Stimulated activated CD4-positive, alpha-beta T cell treated with anti-CD3 and anti-CD28 coated beads, Interleukin-1b, Interleukin-23, amount 100 ng/mL, for 4 hours (primary cell): Measurements from ENCODE around the gene NUP43.
"Not testable (repeated sequence)": the region's sequence is repeated elsewhere in the genome, so short reads cannot be mapped to it uniquely, and the experiment has no call there.

Experiments
- DNase-seq, 2 donors: peaks; one replicate each; pipeline ENCODE4 v3.0.0-alpha.2; 2020; ENCODE audit warnings: low read depth in 2 of 2

NUP43 gene

DNA sequence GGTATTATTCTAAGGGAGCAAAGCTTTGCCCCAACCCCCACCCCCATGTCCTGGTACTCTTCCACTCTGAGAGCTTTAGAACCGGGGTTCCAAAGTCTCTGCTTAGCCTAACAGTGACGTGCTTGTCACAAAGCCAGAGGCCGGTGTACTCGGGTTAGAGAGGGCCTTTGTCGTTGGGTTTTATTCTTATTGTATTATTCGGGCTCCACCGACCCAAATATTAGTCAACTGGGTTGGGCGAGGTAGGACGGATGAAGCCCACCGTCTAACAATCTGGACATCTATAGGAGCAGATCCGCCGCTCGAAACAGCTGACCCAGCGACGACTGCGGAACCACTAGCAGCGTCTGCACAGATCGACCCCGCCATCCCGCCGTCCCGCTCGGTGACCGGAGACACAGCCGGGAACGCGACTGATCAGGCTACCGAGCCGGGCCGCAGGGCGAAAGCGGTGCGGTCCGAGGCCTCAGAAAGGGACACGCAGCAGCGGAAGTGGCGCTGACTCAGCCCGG lies 2.8 kb upstream of the NUP43 start:
- DNase-seq = not testable (repeated sequence)

DNA sequence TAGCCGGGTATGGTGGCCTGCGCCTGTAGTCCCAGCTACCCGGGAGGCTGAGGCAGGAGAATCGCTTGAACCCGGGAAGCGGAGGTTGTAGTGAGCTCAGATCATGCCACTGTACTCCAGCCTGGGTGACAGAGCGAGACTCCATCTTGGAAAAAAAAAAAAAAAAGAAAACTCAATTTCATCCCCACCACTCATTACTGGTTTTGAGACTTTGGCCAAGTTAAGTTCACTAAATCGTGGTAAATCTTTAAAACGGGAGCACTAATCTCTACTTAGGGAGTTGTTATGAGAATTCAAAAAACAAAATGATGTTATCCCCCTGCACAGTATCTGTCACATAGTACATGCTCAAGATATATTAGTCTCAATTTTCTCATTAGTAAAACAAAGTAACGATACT lies 1.1 kb downstream of the NUP43 start:
- DNase-seq = not testable (repeated sequence)

DNA sequence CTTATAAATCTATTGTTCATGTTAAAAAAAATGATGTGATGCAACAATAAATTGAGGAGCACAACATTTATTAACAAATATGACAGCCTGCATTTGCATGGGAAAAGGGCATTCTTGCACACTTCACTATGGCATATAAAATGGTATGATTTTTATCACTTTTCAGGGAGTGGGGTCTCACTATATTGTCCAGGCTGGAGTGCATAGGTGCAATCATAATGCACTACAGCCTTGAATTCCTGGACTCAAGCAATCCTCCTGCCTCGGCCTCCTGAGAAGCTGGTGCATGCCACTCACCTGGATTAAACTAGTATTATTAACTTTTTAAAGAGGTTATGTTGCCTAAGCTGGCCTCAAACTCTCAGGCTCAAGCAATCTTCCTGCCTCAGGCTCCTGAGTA lies 11.4 kb downstream of the NUP43 start:
- no peak for DNase-seq

DNA sequence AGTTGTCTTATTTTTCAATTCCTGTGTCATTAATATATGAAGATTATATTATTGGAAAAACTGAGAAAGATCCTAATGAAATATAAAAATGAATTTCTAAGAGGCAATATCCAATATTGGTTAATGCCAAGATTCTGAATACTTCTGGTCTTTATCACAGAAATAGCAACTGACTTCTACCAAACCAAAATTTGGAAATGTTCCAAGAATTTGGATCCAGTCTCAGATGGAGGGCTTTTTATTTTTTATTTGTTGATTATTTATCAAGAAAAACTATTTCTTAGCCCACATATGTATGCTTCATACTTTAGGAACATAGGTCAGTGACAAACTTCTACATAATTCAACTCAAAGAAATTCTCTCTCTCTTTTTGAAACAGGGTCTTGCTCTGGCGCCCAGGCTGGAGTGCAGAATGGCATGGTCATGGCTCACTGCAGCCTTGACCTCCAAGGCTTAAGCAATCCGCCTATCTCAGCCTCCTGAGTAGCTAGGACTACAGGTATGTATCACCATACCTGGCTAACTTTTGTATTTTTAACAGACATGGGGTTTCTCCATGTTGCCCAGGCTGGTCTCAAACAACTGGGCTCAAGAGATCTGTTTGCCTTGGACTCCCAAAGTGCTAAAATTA lies 13.1 kb downstream of the NUP43 start:
- no peak for DNase-seq

DNA sequence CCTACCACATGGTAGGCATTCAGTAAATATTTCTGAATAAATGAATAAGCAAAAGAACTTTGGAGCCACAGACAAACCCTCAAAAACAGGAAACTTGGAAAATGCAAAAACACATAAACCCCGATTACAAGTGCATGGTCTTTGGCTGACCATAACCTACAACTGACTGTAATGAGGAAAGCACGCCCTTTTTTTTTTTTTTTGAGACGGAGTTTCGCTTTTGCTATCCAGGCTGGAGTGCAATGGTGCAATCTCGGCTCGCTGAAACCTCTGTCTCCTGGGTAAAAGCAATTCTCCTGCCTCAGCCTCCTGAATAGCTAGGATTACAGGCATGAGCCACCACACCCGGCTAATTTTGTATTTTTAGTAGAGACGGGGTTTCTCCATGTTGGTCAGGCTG lies 16.5 kb downstream of the NUP43 start:
- DNase-seq = no peak

DNA sequence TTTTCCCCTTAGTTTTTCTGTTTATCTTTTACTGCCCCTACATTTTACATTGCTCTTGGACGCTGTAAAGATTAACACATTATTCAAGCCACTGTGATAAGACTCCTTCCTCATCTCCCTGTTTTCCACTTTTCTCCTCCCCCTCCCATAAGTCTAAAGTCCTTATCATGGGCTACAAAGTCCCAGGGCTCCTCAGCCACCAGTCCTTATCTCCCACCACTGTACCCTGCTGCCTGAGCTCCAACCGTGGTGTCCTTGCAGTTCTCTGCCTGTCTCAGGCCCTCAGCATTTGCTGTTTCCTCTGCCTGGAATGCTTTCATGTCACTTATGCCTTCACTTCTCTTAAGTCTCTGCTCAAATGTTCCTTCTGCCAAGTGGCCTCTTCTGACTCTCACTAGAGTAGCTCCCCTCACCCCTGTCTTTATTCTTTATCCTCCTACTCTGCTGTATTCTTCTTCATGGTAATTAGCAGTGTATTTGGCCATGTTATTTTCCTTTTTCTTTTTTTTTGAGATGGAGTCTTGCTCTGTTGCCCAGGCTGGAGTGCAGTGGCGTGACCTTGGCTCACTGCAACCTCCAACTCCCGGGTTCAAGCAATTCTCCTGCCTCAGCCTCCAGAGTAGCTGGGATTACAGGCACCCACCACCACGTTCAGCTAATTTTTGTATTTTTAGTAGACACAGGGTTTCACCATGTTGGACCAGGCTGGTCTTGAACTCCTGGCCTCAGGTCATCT lies 17.7 kb downstream of the NUP43 start:
- no peak for DNase-seq

DNA sequence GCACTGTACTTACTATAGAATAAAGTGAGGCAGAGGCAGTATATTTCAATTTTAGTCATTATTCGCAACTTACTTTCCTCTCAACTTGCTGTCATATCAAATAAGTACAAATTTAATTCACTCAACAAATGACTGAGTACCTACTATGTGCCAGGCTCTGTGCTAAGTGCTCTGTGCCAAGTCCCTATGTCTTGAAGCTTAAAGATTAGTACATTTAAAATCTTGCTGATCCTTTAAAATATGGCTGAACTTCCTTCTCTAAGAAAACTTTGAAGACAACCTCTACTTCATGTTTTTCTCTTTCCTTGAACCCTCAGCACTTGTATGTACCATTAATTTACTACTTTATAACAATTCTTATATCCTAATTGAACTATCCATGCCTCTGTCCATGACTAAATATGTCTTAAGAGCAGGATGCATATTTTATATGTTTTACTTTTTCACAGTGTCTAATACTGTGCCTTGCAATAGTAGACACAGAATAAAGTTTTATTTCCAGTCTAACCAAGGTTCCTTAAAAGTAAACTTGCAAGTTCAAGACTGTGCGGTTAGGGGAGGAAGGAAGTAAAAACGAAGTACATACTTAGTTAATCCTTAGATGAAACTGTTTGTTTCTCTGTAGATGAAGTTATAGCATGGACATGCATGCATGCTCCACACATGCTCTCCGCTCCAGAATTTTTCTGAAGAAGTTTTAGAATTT lies 18.4 kb downstream of the NUP43 start:
- no peak for DNase-seq

DNA sequence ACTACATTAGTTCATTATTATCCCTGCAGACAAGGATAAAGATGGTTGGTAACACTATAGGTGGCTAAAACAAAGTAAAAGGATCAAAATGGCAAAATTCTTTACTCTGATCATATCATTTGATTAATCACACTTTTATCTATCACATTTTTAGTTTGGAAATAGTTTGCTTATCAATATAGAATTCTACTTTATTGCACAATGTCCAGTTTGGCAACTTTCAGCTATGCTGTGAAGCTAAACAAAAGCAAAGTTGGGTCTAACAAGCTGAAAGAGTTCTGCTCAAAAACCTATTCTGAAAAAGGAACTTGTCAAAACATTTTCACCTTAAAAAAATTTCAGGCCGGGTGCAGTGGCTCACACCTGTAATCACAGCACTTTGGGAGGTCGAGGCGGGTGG lies 20.5 kb downstream of the NUP43 start:
- DNase-seq = no peak

DNA sequence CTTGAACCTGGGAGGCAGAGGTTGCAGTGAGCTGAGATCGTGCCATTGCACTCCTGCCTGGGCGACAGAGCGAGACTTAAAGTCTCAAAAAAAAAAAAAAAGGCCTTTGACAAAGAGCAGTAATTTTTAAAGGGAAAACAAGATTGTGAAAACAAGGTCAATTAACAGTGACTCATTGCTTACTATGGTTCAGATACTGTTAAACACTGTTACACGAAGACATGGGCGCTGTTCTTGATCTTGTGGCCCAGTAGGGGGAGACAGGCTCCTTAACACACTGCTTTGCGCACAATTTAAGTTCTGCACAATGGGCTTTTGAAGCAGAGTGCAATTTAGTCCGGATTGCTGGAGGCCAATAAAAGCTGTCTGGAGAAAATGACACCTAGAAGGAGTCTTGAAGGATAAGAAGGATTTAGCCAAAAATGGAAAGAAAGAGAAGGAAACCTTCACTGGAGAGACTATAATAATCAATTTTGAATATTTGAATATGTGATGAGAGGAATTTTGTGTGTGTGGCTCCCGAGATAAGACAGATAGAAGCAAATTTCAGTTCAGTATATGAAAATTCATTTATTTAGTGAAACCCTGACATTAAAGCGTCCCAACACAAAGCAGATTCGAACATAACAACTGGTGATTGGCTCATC lies 22.4 kb downstream of the NUP43 start:
- DNase-seq = peak; percentile 7 to 41

DNA sequence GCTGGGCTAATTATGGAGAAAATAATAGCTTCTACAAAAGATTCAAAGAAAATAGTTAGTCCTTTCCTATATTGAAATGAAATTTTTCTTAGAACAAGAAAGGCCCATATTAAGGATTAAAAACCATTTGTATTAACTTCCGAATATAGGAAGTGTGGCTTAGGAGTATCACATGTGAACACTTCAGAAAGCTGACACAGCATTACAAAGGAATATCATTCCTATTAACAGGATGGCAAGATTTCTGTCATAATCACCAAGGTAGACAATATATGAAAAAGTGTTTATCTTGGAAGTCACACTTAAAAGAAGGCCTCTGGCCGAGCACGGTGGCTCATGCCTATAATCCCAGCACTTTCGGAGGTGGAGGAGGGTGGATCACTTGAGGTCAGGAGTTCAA lies 23.1 kb downstream of the NUP43 start:
- no peak for DNase-seq

DNA sequence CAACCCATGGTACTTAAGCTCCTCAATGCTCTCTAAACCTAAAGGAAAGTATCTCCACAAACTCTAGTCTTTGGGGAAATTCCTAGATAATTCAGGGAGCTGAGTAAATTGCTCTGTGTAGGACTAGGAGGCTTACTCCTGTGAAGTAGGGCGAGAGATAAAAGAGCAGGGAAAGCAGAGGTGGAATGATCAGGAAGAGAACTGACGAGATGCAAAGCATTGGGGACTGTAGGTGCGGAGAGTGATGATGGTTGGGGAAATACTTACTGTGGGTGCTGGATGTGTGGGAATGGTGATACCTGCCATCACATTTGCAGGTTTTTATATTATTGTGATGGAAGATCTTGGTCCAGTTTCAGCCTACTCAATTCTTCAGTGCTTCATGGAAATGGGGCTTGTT lies 26.8 kb downstream of the NUP43 start:
- no peak for DNase-seq

DNA sequence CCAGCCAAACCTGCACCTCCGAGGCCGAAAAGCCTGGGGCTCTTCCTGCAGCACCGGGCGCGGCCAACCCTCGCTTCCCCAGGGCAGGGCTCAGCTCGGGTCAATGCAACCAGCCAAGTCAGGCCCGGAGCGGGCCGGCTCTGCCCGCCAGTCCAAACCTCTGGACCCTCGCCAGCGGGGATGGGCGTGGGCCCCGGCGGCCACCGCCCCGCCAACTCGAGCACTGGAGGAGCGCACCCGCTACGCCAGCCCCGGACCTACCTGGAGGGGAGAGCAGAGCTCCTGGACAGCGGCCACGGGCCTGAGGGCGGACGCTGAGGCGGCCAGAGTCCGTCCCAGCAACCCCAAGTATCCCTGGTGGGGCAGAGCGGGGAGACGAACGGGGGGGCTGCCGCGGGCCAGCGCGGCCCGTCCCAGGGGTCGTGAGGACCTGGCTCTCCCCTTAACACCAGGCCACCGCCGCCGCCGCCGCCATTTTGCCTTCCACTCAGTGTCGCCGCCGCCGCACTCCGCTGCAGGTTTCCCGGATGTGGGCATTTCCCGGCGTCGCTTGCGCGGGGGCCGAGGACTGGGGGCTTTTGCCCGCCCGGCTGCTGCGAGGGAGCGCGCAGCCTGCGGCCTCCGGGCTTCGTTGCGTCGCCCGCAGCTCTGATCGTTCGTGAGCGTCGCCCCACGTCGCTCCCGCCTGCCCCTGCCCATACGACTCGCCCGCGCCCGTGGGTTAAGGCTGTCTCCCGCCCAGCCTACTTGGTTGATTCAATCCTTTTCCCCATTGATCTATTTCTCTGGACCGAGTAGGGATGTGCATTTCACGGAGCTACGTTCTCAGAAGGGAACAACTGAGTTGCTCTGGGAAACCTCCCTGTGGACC lies 28.5 kb downstream of the NUP43 start, which contains the start of gene LATS1:
Gene LATS1, minus strand, starts transcription at position 514 of the 871 bp plus-strand sequence. CDS start 15,975 bp downstream, outside the sequence.
- DNase-seq = peak; percentile 87 to 88

DNA sequence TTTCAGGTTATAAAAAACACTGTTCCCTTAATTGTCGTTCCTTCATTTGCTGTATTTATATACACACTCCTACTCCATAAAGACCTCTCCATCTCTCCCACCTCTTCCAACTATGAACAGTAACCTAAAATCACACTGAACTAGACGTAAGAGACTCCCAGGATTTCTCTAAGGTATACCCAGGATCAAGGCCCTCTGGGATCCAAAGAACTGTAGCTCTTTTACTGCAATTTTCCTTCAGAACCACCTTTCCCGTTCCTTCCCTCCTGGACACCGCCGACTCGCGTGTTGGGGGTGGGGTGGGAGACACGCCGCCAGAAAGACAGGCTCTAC lies 29.1 kb downstream of the NUP43 start:
- no peak for DNase-seq

DNA sequence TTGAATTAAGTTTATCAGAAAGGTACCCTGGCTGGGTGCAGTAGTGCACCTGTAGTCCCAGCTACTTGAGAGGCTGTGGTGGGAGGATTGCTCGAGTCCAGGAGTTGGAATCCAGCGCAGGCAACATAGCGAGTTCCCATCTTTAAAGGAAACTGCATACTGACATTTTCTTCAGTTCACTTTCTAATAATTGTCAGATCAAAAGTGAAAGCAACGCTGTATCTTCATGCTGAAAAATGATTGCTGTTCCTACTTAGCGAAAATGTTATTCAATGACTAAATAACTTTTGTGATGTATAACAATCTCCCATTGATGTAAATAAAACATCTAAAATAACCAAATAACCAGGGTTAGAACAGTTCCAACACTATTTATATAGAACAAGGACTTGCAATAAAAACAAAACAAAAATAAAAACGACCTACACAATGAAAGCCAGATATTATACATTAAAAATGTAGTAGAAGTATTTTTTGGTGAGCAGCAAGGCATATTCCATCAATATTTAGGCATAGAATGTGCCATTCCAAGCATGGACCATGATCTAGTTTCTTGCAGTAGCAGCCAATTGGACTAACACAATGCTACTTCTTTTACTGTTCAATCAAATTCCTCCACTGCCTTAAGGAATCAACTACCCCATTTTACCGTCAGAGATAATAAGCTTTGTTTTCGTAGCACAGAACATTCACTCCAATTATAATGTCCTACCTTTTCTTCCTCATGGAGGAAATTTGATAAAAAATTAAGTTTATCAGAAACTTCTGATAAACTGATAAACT lies 30.0 kb downstream of the NUP43 start:
- DNase-seq = no peak

DNA sequence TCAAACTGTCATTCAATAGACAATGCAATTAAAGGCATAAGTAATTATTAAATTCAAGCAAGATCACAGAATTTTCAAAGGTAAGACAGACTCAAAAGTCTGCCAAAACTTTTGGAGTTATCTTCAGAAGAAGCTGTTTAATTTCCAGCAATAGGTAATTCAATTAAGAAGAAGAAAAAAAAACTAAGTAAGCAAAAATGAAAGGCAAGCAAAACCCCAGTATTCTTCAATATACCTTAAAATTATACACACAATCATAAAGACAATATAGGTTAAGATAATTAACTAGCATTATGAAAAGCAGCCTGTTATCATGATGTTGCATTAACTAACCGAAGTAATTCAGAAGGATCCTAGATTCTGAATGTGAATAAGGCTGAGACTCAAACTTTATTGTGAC lies 31.9 kb downstream of the NUP43 start:
- DNase-seq = no peak

DNA sequence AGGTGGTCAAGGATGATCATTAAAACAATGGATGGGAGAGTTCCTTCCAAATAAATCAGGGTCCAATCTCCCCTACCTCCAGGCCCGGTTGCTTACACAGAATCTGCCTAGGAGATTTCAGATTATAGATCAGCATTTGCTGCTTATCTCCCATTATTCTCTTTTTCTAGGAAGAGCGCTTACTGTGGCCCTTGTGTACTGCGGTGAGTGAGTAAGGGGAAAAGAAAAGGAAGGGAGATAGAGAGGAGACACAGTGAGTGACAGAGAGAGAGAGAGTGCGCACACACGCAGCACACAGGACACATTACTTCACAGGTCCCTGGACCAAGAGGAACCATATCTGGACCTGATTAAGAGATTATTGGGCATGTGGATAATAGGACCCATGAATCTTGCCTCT lies 34.6 kb downstream of the NUP43 start:
- DNase-seq = no peak

DNA sequence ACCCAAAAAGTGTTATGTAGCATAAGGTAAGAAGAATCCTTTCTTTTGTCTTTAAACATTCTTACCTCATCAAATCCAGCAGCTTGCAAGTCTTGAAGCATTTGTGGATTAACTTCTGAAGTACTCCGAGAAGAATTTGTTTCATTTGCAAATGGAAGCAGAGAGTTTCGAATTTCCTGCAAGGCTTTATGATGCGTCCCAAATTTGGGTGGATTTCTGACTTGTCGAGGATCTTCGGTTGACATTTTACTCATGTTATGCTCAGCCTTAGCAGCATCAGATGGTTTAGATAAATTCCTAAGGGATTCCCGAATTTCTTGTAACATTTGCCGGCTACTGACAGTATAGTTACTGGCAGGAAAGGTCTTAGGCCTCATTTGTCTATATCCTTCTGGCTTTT lies 44.6 kb downstream of the NUP43 start:
- no peak for DNase-seq

DNA sequence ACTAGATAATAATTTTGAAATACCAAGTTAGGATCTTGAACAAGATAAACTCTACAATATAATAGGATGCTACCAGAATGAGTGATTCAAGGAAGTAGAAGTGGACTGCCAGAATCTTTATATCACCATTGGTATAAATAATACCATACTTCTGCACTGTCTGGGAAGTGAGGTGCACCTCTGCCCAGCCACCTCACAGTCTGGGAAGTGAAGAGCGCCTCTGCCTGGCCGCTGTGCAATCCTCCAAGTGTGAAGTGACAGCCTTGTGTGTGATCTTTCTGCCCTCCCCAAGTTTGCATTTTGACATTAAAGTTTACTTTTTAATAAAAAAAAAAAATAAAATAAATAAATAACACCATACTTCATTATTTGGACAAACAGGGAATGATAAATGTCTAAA lies 47.2 kb downstream of the NUP43 start:
- DNase-seq = no peak

DNA sequence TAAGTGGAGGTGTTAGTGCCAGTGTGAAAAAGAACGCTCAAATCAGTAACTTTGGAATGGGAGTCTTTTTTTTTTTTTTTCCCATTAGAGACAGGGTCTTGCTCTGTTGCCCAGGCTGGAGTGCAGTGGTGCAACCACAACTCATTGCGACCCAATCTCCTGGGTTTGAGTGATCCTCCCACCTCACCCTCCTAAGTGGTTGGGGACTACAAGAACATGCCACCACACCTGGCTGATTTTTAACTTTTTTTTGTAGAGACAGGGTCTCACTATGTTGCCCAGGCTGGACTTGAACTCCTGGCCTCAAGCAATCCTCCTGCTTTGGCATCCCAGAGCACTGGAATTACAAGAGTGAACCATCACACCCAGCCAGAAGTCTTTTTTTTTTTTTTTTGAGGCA lies 48.2 kb downstream of the NUP43 start:
- DNase-seq = no peak

DNA sequence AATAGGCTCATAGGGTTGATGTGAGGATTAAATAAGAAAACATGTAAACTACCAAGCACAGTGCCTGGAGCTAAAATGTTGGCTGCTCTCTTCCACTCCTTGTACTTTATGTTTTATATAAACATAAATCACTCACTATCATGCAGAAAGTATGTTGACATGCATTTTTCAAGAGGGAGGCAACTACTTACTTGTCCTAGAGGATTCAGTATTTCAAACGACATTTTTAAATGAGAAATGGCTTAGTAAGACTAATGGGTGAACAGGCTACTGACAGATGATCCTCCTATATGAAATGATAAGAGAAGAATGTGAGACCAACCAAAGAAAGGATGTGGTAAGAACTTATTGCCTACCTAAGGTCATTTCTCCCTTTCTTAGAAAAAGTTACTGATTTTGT lies 49.4 kb downstream of the NUP43 start:
- no peak for DNase-seq

DNA sequence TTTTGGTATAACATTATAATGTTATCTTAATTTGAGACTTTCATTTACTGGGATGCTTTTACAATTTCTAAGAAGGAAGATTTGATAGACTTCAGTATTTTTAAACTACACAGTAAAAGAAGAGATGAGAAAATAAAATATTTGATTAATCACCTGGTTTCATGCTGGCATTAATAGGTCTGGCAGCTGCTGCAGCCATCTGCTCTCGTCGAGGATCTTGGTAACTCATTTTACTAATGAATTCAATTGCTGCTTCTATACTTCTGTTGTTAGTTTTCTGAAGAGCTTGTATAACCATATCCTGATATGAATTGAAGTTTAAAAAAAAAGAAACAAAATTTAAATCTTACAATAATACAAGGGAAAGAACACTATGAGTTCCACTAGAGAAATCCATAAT lies 51.4 kb downstream of the NUP43 start:
- DNase-seq = no peak
